CD4-positive, alpha-beta T cell treated with Interleukin-15 for 4 hours (primary cell): ENCODE data around the gene TCHP.

Experiments
- DNase-seq: peaks from one replicate; pipeline ENCODE4 v3.0.0-alpha.2; 2020; ENCODE audit warnings: low spot score

Gene TCHP

DNA sequence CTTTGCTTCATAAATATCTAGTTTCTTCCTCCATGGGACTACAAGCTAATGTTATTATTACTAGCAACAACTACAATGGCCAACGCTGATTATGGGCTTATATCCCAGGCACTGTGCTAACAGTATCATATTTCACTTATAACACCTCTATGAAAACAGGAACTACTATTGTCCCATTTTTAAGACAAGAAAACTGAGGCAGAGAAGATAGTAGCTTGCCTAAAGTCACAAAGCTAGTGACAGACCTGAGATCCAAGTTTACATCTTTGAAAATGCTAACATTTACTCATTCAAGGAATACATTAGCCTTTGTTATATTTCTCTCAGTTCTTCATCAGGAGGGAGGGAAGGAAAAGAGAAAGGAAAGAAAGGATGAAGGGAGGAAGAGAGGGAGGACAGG, 63.3 kb downstream of the TCHP start:
- DNase-seq: no peak

DNA sequence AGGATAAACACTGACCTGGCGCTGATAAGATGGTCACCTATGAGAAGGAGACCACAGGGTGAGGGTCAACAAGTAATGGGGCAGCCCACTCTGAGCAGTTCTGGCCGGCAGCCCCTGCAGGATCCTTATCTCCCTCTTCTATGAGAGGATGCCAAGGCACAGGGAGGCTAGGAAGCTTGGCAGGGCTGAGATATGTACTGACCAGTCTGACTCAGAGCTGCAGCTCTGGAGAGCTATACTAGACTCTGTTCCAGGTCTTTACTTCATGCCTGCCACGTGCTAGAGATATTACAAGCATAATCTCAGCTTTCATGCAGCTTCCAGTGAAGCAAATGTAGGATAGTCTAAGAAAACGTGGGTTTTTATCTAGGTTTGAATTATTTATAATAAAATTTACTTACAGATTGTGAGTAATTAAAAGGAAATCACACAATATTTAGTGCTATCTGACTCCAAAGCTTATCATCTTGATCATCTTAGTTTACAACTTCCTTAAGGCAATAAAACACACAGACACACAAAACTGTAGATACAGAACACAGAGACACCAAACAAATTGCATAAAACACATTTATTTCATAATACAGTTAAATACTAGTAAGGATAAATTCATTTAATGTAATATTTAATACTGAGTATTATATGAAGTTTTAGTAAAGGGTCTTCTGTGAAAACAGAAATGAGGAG, 63.8 kb downstream of the TCHP start:
- no peak for DNase-seq

DNA sequence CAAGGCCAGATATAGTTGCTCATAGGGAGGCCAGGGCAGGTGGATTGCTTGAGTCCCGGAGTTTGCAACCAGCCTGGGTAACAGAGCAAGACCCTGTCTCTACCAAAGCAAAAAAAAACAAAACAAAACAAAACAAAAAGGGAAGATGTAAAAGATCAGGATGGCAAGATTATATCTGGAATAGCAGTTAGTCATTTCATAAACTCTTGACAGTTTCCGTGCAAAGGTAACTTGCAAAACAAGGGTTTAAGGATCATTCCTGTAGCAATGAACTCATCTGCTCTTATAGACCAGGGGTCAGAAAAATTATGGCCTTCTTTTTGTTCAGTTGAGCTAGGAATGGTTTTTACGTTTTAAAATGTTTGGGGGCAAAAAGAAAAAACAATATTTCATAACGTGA, 66.5 kb downstream of the TCHP start:
- DNase-seq: no peak

DNA sequence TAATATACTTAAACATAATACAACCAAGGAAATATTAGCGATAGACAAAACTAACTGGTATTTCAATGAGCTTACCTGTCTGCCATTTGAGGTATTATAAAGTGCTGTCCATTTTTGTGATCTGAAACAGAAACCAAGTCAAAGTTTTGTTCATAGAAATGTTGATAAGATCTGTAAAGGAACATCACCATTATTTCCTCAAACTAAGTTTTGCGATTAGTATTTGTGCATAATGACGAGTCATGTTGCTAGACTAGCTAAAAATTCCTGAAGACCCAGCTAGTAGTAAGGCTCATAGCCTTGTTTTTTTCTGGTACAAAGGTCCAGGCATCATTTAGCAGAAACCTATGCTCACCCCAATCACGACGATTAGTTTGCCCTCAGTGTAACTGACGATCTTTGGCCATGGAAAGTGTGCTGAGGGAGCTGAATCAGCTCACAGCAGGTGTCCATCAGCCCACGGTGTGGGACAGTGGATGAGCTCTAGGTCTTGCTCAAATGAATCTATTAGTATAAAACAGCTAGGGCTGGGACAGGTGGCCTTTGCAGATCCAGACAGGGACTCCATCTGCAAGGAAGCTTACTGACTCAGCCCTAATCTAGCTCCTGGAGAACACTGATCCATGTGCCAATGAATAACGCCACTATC, 67.4 kb downstream of the TCHP start:
- no peak for DNase-seq
